ENCODE measurements around the gene WNT7A. TPM values are rescaled to one million over a fixed set of nuclear protein-coding genes. Genes with fewer than 3 reads are reported as not detected.

WNT7A gene
- total RNA-seq, 1 donor from 2014 or later, result not detected

GRCh38 chr3:13767896-13768295 lies 112.0 kb downstream of the WNT7A start:
- Mint-ChIP-seq H3K27me3 (ENCODE audit: unreplicated experiment) (no peaks in the 10 kb centered on the region), H3K9me3 (ENCODE audit: unreplicated experiment) (peaks cover 6% of the 10 kb centered on the region), H3K4me3 (ENCODE audit: unreplicated experiment) (no peak overlapping the region), H3K27ac (ENCODE audit: unreplicated experiment) (no peak overlapping the region), H3K36me3 (ENCODE audit: unreplicated experiment) (no peaks in the 10 kb centered on the region), H3K4me1 (ENCODE audit: unreplicated experiment) (no peaks in the 10 kb centered on the region)
- TF ChIP-seq CTCF (IDR thresholded peaks at IDR 0.05), result no peak
- DNase-seq (ENCODE audit: extremely low spot score, unreplicated experiment), result no peak

GRCh38 chr3:13767030-13767429 lies 112.8 kb downstream of the WNT7A start:
- no peak overlapping the region for H3K27ac Mint-ChIP-seq (ENCODE audit: unreplicated experiment)
- H3K27me3 Mint-ChIP-seq (ENCODE audit: unreplicated experiment), result no peaks in the 10 kb centered on the region
- TF ChIP-seq CTCF (IDR thresholded peaks at IDR 0.05), result no peak
- H3K9me3 Mint-ChIP-seq (ENCODE audit: unreplicated experiment), result peaks cover 8% of the 10 kb centered on the region
- no peaks in the 10 kb centered on the region for H3K36me3 Mint-ChIP-seq (ENCODE audit: unreplicated experiment)
- DNase-seq (ENCODE audit: extremely low spot score, unreplicated experiment), result no peak
- H3K4me1 Mint-ChIP-seq (ENCODE audit: unreplicated experiment), result no peaks in the 10 kb centered on the region
- no peak overlapping the region for H3K4me3 Mint-ChIP-seq (ENCODE audit: unreplicated experiment)

Other genes with a start within 250 kb of the WNT7A start
- 7.2 and 7.9 TPM in 2 replicates for gene CHCHD4, start 244.8 kb upstream of the WNT7A start, total RNA-seq
- gene TMEM43, start 245.0 kb upstream of the WNT7A start, total RNA-seq, result 73.3 and 76.5 TPM in 2 replicates